ENCODE data around the gene SETDB2.

- no peak for TF ChIP-seq POLR2AphosphoS5 (IDR thresholded peaks at IDR 0.05; ENCODE audit: borderline replicate concordance, low read depth, low read length)
- no peak for TF ChIP-seq EZH2 (IDR thresholded peaks at IDR 0.05)
These were observed 84.1 kb downstream of the SETDB2 start for GRCh38 chr13:49528161-49528560.
